ENCODE measurements around the gene RAB39A. TPM values are rescaled to one million over a fixed set of nuclear protein-coding genes. Genes with fewer than 3 reads are reported as not detected.
"Not testable (repeated sequence)": the region's sequence is repeated elsewhere in the genome, so short reads cannot be mapped to it uniquely, and the experiment has no call there.

RAB39A gene
- total and polyA plus RNA-seq, 11 donors, result 0.19 to 4.7 (median 0.32) TPM; not detected in 2

DNA sequence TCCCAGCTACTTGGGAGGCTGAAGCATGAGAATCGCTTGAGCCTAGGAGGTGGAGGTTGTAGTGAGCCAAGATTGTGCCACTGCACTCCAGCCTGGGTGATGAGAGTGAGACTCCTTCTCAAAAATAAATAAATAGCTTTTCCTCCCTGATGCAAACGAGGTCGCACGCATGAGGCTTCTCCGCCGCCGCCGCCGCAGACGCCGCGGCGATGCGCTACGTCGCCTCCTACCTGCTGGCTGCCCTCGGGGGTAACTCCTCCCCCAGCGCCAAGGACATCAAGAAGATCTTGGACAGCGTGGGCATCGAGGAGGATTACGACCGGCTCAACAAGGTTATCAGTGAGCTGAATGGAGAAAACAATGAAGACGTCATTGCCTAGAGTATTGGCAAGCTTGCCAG lies 20.0 kb upstream of the RAB39A start:
- H3K4me3 ChIP-seq, result no peak overlapping the region
- no peaks in the 10 kb centered on the region for H3K4me1 ChIP-seq
- ATAC-seq, result no peak
- H3K9me3 ChIP-seq, result no peaks in the 10 kb centered on the region
- TF ChIP-seq, protein P1, sequence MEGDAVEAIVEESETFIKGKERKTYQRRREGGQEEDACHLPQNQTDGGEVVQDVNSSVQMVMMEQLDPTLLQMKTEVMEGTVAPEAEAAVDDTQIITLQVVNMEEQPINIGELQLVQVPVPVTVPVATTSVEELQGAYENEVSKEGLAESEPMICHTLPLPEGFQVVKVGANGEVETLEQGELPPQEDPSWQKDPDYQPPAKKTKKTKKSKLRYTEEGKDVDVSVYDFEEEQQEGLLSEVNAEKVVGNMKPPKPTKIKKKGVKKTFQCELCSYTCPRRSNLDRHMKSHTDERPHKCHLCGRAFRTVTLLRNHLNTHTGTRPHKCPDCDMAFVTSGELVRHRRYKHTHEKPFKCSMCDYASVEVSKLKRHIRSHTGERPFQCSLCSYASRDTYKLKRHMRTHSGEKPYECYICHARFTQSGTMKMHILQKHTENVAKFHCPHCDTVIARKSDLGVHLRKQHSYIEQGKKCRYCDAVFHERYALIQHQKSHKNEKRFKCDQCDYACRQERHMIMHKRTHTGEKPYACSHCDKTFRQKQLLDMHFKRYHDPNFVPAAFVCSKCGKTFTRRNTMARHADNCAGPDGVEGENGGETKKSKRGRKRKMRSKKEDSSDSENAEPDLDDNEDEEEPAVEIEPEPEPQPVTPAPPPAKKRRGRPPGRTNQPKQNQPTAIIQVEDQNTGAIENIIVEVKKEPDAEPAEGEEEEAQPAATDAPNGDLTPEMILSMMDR (IDR thresholded peaks at IDR 0.05), result no peak
- no peak for TF ChIP-seq POLR2A (IDR thresholded peaks at IDR 0.05)
- intact Hi-C loops (cut with DNase I), result no loop called here
- H3K27me3 ChIP-seq, result peaks cover 0 to 35% (median 0%) of the 10 kb centered on the region in 9 donors
- no peaks in the 10 kb centered on the region for H3K36me3 ChIP-seq
- H3K27ac ChIP-seq, result no peak overlapping the region
- DNase-seq, result no peak
- WGBS, 4 donors, result 66 to 81% (median 71%) methylated on average over 23 of the region's 23 CpGs

DNA sequence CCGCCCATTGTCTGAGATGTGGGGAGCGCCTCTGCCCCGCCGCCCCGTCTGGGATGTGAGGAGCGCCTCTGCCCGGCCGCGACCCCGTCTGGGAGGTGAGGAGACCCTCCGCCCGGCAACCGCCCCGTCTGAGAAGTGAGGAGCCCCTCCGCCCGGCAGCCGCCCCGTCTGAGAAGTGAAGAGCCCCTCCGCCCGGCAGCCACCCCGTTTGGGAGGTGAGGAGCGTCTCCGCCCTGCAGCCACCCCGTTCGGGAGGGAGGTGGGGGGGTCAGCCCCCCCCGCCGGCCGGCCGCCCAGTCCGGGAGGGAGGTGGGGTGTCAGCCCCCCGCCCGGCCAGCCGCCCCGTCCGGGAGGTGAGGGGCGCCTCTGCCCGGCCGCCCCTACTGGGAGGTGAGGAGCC lies 15.8 kb upstream of the RAB39A start:
- H3K9me3 ChIP-seq; H3K4me1 ChIP-seq; DNase-seq; ATAC-seq; H3K4me3 ChIP-seq; H3K36me3 ChIP-seq; H3K27ac ChIP-seq; intact Hi-C loops (cut with DNase I): not testable (repeated sequence)
- H3K27me3 ChIP-seq, result peaks cover 0 to 43% (median 0%) of the 10 kb centered on the region in 9 donors
- WGBS, 4 donors, result 95% methylated on average over 36 of the region's 38 CpGs; no CpG with 5 or more reads in 2 of the 4 donors

DNA sequence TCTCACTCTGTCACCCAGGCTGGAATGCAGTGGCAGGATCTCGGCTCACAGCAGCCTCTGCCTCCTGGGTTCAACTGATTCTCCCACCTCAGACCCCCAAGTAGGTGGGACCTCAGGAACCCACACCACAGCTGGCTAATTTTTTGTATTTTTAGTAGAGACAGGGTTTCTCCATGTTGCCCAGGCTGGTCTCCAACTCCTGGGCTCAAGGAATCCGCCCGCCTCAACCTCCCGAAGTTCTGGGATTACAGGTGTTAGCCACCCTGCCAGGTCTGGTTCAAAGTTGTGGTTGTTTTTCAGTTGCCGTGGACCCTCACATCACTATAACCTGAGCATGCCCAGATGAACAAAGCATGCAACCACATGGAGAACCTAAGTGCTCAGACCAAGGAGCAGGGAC lies 13.0 kb upstream of the RAB39A start:
- TF ChIP-seq POLR2A (IDR thresholded peaks at IDR 0.05), result no peak
- TF ChIP-seq, protein P1 (IDR thresholded peaks at IDR 0.05), result no peak
- ATAC-seq (no peak), DNase-seq (no peak)
- H3K4me3 ChIP-seq, result no peak overlapping the region
- H3K36me3 ChIP-seq, result no peaks in the 10 kb centered on the region
- H3K4me1 ChIP-seq, result no peaks in the 10 kb centered on the region
- 83 to 95% (median 90%) methylated on average over 4 to 5 of the region's 5 CpGs for WGBS, 4 donors
- no peak overlapping the region for H3K27ac ChIP-seq
- peaks cover 0 to 28% (median 0%) of the 10 kb centered on the region in 9 donors for H3K27me3 ChIP-seq
- no peaks in the 10 kb centered on the region for H3K9me3 ChIP-seq
- intact Hi-C loops (cut with DNase I), result no loop called here

DNA sequence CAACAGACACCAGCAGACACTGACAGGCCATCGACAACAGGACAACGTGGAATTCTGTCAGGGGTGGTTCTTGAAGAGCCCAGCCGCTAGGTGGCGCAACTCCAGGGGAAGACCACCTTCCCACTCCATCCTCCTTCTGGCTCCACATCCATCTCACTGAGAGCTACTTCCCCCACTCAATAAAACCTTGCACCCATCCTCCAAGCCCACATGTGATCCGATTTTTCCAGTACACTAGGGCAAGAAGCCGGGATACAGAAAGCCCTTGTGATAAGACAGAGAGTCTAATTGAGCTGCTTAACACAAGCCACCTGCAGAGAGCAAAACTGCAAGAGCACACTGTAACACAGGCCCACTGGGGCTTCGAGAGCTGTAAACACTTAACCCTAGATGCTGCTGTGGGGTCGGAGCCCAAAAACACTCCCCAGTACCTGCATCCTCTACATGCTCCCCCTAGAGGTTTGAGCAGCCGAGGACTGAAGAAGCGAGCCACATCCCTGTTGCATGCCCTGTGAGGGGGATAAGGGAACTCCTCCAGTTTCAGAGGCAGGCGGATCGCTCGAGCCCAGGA lies 11.5 kb upstream of the RAB39A start:
- peaks cover 0 to 25% (median 0%) of the 10 kb centered on the region in 9 donors for H3K27me3 ChIP-seq

More for the DNA sequence above, 11.5 kb upstream of the RAB39A start:
- intact Hi-C loops (cut with DNase I), result no loop called here
- ATAC-seq (no peak), DNase-seq (peak in 1 of 5 donors; percentile 66)
- TF ChIP-seq POLR2A (IDR thresholded peaks at IDR 0.05), result no peak
- TF ChIP-seq, protein P1 (IDR thresholded peaks at IDR 0.05), result peak in 9 of 12 donors; percentile 5 to 59 (median 46)
- no peak overlapping the region for H3K4me3 ChIP-seq
- no peak overlapping the region for H3K27ac ChIP-seq
- H3K36me3 ChIP-seq, result no peaks in the 10 kb centered on the region
- WGBS, 4 donors, result 26 to 37% (median 33%) methylated on average over 7 to 13 of the region's 13 CpGs
- no peaks in the 10 kb centered on the region for H3K9me3 ChIP-seq
- no peaks in the 10 kb centered on the region for H3K4me1 ChIP-seq

All from heart left ventricle (tissue), 16 donors.